ENCODE data around the gene ABCA1. TPM values are rescaled to one million over a fixed set of nuclear protein-coding genes. Genes with fewer than 3 reads are reported as not detected.

The ABCA1 gene
- total RNA-seq, 4 donors from 2014 or later = 4.2 to 43.7 (median 21.7) TPM

GRCh38 chr9:104890433-104890770 lies 37.6 kb downstream of the ABCA1 start:
- peaks cover 0 to 7% (median 0%) of the 10 kb centered on the region in 3 donors for H3K36me3 ChIP-seq
- no peaks in the 10 kb centered on the region for H3K9me3 ChIP-seq
- no peaks in the 10 kb centered on the region for H3K27me3 ChIP-seq
- H3K4me1 ChIP-seq = no peaks in the 10 kb centered on the region
- no peak overlapping the region for H3K4me3 ChIP-seq
- DNase-seq = no peak
- no peak for TF ChIP-seq POLR2A (IDR thresholded peaks at IDR 0.05)
- no peak for TF ChIP-seq CTCF (IDR thresholded peaks at IDR 0.05)
- no peak overlapping the region for H3K27ac ChIP-seq

- H3K27ac ChIP-seq = no peak overlapping the region
- peaks cover 0 to 28% (median 0%) of the 10 kb centered on the region in 3 donors for H3K36me3 ChIP-seq
- no peak for DNase-seq
- no peaks in the 10 kb centered on the region for H3K4me1 ChIP-seq
- no peaks in the 10 kb centered on the region for H3K27me3 ChIP-seq
- H3K4me3 ChIP-seq = no peak overlapping the region
- TF ChIP-seq POLR2A (IDR thresholded peaks at IDR 0.05) = no peak
- TF ChIP-seq CTCF (IDR thresholded peaks at IDR 0.05) = no peak
- H3K9me3 ChIP-seq = no peaks in the 10 kb centered on the region
These were observed 41.9 kb downstream of the ABCA1 start for GRCh38 chr9:104885818-104886709.

- Histone ChIP-seq H3K27me3 (no peaks in the 10 kb centered on the region), H3K9me3 (no peaks in the 10 kb centered on the region), H3K36me3 (peaks cover 0 to 25% (median 0%) of the 10 kb centered on the region in 3 donors), H3K27ac (no peak overlapping the region), H3K4me3 (no peak overlapping the region), H3K4me1 (no peaks in the 10 kb centered on the region)
- DNase-seq = no peak
- TF ChIP-seq POLR2A (IDR thresholded peaks at IDR 0.05) (no peak), CTCF (IDR thresholded peaks at IDR 0.05) (no peak)
These were observed 44.8 kb downstream of the ABCA1 start for GRCh38 chr9:104883169-104883568.

GRCh38 chr9:104882566-104882965 lies 45.4 kb downstream of the ABCA1 start:
- Histone ChIP-seq H3K4me3 (no peak overlapping the region), H3K27ac (no peak overlapping the region), H3K9me3 (no peaks in the 10 kb centered on the region), H3K27me3 (no peaks in the 10 kb centered on the region), H3K36me3 (peaks cover 0 to 25% (median 0%) of the 10 kb centered on the region in 3 donors), H3K4me1 (no peaks in the 10 kb centered on the region)
- no peak for DNase-seq
- TF ChIP-seq CTCF (IDR thresholded peaks at IDR 0.05) (no peak), POLR2A (IDR thresholded peaks at IDR 0.05) (no peak)

GRCh38 chr9:104882086-104882485 lies 45.9 kb downstream of the ABCA1 start:
- H3K4me3 ChIP-seq = no peak overlapping the region
- no peak for DNase-seq
- no peak for TF ChIP-seq CTCF (IDR thresholded peaks at IDR 0.05)
- H3K36me3 ChIP-seq = peaks cover 0 to 25% (median 0%) of the 10 kb centered on the region in 3 donors
- H3K4me1 ChIP-seq = no peaks in the 10 kb centered on the region
- no peaks in the 10 kb centered on the region for H3K9me3 ChIP-seq
- no peaks in the 10 kb centered on the region for H3K27me3 ChIP-seq
- H3K27ac ChIP-seq = no peak overlapping the region

All from Peyer's patch (tissue), 4 donors.